ENCODE results near the gene SF1. TPM values are rescaled to one million over a fixed set of nuclear protein-coding genes. Genes with fewer than 3 reads are reported as not detected.
"Not testable (repeated sequence)": the region's sequence is repeated elsewhere in the genome, so short reads cannot be mapped to it uniquely, and the experiment has no call there.

The SF1 gene, protein sequence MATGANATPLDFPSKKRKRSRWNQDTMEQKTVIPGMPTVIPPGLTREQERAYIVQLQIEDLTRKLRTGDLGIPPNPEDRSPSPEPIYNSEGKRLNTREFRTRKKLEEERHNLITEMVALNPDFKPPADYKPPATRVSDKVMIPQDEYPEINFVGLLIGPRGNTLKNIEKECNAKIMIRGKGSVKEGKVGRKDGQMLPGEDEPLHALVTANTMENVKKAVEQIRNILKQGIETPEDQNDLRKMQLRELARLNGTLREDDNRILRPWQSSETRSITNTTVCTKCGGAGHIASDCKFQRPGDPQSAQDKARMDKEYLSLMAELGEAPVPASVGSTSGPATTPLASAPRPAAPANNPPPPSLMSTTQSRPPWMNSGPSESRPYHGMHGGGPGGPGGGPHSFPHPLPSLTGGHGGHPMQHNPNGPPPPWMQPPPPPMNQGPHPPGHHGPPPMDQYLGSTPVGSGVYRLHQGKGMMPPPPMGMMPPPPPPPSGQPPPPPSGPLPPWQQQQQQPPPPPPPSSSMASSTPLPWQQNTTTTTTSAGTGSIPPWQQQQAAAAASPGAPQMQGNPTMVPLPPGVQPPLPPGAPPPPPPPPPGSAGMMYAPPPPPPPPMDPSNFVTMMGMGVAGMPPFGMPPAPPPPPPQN
- 391 TPM for total RNA-seq

DNA sequence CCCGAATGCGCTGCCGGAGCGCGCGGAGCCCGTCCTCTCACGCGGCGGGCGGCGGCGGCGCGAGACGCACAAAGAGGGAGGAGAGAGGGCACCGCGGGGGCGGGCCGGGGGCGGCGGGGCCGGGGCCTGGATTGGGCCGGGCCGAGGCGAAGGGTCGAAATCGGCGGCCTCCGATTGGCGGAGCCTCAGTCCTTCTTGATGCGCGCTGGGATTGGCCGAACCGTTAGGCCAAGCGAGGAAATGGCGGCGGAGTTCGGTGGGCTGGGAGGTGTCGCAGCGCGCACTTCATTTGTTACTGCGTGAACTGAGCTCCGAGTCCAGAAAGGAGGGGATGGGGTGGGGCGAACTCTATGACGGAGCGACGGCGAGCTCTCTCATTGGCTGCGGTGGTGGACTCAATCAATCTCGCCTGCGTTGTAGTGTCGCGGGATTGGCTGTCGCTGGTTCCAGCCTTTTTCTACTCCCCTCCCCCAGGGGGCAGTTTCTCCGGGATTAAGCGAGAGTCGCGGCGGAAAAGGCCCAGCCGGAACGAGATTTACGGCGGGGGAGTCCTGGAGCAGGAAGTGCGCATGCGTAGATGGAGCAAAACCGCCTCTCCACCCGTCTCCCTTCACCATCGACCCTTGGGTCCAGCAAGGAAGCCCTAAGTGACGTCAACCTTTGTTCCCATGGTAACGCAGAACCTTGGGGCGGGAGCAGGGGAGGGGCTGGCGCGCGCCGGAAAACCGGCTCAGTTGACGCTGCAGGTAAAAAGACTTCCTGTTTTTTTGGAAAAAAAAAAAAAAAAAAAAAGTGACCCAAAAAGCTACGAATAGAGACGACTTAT, at the start of gene SF1:
Gene SF1, minus strand, starts transcription at position 70 of the 826 bp plus-strand sequence. CDS start 150 bp downstream, outside the sequence.
- DNase-seq (ENCODE audit: low spot score) = peak; percentile 100

DNA sequence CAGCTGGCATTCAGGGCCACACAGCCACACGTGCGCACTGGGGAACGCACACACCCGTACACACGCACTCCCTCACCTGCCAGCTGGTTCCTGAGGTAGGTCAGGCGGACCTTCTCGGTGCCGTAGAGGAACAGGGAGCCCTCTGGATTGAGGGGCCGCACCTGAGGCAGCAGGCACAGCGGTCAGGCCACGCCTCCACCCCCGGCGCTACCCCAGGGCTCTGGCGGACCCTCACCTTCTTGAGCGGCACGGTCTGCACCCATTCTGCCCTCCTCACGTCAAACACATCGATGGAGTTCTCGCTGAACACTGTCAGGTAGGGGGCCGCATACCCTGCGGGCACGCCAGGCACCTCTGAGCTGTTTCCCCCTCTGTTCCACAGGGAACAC, 49.1 kb upstream of the SF1 start:
- DNase-seq (ENCODE audit: low spot score) = no peak

DNA sequence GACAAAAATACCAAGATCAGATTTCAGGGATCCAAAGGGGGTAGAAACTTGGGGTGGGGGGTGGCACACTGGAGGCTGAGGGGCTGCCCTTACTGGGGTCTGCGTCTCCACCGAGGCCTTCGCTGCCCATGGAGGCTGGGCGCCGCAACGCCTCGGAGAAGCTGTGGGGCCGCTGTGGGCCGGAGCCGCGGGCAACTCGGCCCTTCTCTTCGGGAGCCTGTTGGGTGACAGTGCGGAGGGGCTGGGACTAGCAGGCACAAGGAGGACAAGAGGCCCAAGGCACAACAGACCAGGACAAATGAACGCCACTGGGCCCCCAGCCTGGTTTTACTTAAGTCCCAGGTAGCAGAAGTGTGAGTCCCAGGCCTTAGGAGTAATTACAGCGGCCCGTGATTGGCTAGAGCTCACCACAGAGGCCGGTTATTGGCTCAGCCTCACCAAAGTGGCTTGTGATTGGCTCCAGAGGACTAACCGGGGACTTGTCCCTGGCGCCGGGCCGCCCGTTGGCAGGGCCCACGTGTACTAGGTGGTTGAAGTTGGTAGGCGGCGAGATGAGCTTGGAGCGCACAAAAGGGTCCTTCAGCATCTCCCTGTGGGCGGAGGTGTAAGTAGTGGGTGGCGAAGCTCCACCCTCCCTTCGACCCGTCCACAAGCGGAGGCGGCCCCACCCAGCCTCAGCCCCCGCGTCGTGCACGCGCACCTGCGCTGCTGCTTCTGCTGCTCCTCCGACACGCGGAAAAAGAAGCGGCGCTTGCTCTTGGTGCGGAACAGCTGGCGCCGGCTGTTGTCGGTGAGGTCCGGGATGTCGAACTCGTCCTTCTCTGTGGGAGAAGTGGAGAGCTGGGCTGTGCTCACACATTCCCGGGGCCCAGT, 48.5 kb upstream of the SF1 start:
- no peak for DNase-seq (ENCODE audit: low spot score)

DNA sequence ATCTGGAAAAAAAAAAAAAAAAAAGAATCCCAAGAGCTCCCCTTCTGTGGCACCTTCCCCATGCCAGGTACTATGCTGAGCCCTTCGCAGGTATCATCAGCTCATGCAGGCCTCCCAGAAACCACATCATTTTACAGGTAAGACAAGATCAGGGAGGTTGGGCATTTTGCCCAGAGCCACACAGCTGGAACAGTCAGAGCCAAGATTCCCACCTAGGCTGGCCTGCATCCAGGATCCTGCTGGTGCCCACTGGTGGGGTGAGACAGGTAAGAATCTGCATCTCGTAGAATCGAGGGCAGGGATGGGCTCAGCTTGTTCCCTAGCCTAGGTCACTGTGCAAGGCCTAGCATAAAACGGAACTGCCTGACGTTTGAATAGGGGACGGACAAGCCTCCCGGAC, 47.7 kb upstream of the SF1 start:
- no peak for DNase-seq (ENCODE audit: low spot score)

DNA sequence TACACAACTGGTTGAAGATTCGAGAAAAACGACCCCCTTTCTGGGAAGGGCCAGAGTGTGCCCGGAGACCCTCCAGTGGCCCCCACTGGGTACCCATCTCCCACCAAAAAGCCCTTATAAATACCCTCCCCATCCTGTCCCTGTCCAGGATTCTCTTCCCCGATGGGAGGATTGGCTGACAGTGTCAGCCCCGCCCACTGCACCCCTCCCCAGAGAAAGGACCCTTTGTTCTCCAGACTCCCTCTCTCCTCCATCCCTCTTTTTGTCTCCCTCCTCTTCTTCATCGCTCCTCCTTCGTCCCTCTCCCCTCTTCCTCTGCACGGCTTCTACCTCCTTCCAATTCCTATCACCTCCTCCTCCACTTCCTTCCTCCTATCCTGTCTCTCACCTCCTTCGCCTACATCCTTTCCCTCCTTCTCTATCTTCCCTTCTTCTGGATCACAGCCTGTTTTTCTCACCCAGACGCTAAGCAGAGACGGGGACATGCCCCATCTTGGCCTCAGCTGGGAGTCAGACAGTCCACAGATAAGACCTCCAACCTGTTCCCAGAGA, 45.3 kb upstream of the SF1 start:
- no peak for DNase-seq (ENCODE audit: low spot score)

DNA sequence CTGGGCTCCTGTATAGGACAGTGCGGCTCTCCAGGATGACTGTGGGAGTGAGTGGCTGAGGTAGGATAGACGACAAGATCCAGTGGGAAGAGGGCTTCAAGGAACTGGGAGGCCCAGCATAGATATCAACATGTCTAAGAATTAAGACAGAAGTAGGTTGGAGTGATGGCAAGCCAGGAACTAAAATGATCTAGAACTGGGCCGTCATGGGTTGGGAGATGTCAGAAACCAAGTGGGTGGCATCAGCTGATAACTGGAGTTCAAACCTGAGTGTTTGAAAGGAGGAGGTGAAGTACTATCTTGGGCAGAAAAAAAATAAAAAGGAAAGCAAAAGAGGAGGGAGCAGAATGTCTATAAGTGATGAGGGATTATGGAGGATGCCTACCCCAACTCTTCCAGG, 39.1 kb upstream of the SF1 start:
- no peak for DNase-seq (ENCODE audit: low spot score)

DNA sequence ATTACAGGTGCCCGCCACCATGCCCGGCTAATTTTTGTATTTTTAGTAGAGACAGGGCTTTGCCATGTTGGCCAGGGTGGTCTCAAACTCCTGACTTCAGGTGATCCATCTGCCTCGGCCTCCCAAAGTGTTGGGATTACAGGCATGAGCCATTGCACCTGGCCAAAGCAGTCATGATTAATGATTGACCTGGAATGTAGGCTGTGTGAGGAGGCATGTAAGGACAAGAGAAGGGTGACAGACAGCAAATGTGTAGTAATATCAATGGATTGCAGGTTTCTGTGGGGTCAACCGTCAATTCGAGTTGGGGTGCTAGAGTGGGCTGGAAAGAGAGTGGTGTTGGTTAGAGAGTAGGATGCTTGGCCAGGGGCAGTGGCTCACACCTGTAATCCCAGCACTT, 37.1 kb upstream of the SF1 start:
- DNase-seq (ENCODE audit: low spot score) = not testable (repeated sequence)

DNA sequence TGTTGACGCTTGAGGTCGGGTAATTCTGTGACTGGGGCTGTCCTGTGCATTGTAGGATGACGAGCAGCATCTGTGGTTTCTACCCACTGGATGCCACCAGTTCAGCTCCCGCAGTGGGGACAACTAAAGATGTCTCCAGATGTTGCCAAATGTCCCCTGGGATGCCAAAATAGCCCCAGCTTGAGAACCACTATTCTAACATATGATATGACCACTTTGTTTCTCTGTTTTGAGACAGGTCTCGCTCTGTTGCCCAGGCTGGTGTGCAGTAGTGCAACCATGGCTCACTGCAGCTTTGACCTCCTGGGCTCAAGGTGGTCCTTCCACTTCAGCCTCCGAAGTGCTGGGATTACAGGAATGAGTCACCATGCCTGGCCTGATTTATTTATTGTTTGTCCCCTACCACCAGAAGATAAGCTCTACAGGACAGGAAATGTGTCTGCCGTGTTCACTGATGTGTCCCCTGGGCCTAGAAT, 36.4 kb upstream of the SF1 start:
- no peak for DNase-seq (ENCODE audit: low spot score)

DNA sequence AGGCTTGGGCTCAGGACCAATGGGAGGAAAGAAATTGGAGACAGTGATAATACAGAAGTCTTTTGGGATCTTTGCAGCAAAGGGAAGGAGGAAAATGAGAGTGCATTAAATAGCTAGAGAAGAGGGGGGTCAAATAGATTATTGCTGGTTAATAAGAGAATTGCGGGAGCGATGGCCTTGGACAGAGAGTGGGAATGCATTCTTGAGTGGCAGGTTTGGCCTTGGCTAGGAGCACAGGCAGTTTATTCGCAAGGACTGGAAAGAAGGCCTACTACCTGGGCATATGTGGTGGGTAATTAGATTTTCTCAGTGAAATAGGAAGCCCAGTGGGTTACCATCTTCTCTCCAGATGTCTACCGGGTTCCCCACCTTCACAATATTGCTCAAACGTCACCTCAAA, 35.5 kb upstream of the SF1 start:
- DNase-seq (ENCODE audit: low spot score) = no peak

DNA sequence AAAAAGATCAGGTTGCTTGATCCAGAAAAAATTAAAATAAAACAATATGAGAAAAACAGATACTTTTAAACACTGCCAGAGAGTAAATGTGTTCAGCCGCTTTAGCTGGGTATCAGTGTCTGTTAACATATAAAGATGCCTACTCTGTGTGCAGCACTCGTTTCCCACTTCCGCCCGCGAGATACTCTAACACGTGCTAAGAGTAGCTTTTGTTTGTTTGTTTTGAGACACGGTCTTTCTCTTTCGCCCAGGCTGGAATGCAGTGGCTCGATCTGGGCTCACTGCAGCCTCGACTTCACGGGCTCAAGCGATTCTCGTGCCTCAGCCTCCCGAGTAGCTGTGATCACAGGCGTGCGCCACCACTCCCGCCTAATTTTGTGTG, 32.5 kb upstream of the SF1 start:
- no peak for DNase-seq (ENCODE audit: low spot score)

DNA sequence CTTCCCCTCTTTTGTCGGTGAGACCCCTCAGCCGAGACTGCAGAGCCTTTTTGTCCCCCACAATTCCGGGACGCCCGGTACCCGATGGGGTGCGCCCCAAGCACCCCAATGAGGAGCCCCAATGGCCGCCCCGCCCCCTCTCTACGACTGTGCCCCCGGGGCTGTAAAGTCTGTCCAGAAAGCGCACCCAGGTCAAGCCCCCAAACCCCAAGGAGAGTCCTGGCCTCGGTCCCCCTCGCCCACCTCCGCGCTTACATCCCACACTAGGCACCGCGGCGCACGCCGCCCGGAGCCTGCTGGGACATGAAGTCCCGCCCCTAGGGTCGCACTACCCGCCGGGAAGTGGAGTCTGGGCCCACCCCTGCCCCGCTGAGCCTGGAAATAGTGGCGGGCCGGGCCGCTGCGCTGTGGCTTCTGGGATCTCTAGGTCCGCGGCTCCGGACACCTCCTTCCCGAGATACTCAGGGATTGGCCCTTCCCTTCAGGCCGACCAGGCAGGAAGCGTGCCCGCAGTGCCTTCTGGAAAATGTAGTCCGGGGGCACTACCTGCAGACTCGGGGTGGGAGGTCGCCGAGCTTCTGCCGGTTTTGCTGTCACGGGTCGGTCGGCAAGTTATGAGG, 32.0 kb upstream of the SF1 start, which contains the start of gene MEN1:
Gene MEN1, minus strand, starts transcription at position 281 of the 620 bp plus-strand sequence. CDS start 442 bp downstream, outside the sequence.
- DNase-seq (ENCODE audit: low spot score) = peak; percentile 96

DNA sequence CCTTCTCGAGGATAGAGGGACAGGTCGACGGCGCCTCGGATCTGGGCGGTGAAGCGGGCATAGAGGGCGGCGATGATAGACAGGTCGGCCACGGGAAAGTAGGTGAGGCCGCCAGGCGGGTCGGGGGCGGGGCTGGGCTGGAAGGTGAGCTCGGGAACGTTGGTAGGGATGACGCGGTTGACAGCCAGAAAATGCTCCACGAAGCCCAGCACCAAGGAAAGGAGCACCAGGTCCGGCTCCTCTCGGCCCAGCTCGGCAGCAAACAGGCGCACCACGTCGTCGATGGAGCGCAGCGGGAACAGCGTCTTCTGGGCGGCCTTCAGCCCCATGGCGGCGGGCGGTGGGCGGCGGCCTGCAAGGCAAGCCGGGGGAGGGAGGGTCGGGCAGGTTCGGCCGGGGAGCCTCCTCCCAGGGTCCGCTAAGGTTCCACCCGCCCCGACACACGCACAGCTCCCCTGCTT, 31.5 kb upstream of the SF1 start:
- no peak for DNase-seq (ENCODE audit: low spot score)

DNA sequence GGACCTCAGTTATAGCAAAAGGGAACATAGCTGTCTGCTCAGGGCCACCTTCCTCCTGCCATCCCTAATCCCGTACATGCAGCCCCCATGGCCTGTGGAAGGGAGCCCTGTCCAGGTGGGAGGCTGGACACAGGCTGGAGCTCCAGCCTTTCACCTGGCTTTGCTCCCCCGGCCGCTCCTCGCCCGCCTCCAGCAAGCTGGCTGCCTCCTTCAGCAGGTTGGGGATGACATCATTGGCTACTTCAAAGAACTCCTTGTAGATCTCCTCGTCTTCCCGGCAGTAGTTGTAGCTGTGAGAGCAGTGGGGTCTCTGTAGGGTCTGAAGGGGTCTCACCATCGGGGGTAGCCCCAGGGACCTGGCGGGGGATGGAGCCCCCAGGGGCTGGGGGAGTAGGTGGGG, 27.1 kb upstream of the SF1 start:
- no peak for DNase-seq (ENCODE audit: low spot score)

DNA sequence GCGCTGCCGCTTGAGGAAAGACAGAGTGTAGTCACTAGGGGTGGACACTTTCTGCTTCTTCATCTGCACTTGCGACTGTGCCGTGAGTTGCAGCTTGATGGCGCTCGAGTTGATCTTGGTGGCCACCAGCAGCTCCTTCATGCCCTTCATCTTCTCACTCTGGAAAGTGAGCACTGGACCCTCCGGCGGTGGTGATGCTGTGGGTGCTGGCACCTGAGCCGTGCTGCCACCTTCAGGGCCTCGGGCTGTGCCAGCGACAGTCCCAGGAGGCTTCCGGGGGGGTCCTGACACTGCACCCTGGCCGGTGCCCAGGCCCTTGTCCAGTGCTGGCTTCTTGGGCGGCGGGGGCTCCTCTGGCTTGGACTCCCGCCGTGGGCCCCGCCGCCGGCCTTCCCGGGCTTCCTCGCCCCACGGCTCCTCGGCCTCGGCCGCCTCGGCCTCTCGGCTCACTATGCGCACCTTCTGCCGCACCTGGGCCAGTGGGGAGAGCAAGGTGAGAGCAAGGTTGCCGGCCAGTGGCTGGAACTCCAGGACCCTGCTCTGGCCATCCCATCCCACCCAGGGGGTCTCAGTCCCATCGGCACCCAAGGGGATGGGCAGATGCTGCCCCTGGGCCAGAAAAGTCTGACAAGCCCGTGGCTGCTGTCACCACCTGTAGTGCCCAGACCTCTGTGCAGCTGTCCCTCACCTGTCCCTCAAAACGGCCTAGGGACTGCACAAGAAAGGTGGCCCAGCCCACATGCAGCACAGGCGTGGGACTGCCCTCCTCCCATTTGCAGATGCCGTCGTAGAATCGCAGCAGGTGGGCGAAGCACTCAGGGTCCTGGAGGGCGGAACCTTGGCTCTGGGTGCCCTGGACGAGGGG, 26.2 kb upstream of the SF1 start:
- DNase-seq (ENCODE audit: low spot score) = no peak

DNA sequence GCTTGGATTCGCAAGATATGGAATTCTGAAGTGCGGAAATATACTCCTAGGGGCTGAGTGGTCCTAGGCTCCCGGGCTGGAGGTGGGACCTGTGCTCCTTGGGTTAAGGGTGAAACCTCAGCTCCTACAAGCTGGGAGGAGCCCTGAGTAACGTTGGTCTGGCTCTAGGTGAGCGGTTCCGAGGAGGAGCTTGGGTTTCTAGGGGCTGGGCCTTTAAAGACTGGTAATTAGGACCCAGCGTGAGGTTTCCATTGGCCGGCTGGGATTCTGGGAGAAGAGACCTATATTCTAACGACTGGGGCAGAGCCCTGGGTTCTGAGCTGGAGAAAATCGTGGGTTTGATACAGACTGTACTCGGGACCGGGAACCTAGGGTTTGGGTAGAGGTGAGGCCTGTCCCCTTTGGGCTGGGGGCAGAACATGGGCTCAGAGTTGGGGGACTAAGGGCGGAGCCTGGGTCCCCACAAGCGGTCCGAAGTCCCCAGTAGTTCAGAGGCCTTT, 25.6 kb upstream of the SF1 start:
- DNase-seq (ENCODE audit: low spot score) = no peak

DNA sequence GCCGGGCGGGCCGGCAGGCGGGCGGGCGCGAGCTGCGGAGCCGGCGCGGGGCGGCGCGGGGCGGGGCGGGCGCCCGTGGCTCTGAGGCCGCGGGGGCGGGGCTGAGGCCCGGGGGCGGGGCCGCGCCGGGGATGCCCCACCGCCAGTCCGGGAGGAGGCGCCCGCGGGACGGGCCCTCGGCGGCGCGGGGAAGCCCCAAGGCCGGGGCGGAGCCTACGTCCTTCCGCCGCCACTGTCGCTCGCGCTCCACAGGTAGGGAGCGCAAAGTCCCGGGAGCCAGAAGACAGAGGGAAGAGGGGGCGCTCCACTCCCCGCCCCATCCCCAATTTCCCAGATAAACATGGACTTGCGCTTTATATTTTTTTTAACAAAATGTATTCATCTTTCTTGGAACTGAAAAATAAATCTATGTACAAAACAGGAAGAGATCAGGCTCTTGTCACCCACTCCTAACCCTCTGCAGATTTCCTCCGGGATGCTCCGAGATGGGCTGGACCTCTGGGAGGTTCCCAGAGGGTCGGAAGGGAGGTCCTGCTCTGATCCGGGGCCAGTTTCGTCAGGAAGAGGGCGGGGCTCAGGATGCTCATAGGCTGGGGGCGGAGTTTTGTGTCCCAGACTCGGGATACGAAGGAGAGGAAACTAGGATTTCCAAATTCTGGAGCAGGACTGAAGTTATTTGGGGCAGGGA, 25.0 kb upstream of the SF1 start, which contains the start of gene MAP4K2:
Gene MAP4K2, minus strand, starts transcription at position 57 of the 688 bp plus-strand sequence. CDS start 65 bp downstream, outside the sequence.
- peak; percentile 82 for DNase-seq (ENCODE audit: low spot score)

DNA sequence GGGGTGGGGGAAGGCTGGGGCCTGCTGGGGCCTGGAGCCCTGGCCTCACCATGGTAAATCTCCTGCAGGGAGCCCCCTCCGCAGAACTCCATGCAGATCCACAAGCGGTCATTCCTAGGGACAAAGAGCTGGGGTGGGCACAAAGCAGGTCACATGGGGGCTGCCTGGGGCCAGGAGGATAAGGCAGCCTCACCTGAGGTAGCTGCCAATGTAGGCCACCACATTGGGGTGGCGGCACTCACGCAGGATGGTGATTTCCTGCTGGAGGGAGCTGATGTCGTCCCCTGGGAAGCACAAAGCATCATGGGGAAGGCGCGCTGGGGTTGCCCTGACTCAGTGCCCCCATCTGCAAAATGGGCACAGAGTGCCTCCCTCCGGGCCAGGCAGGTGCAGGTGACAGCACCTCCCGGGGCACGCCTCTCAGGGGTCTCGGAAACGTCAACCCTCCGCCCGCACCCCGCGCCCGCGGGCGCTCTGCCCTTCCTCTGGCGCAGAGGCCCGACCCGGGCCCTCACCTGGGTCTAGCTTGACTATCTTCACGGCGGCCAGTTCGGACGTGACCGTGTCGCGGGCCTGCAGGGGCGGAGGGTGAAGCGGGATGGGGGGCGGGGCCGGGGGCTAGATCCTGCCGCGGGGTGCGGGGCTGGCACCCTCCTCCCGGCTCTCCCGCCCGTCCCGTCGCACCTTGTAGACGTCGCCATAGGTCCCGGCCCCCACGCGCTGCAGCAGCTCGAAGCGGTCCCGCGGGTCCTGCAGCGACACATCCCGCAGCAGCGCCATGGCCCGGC, 24.2 kb upstream of the SF1 start:
- no peak for DNase-seq (ENCODE audit: low spot score)
